SK-N-SH (cell line): Measurements from ENCODE around the gene HS3ST3A1. TPM values are rescaled to one million over a fixed set of nuclear protein-coding genes. Genes with fewer than 3 reads are reported as not detected.

ENCODE experiments used
- CTCF ChIA-PET: fragments of 300-600, 350-600 bp; formaldehyde crosslinking; extraction: SDS; loops from one replicate; lab custom pipeline; 2021; lab: Yijun Ruan, JAX
- POLR2A ChIA-PET: fragments of 350-600 bp; sonication (Branson Sonifier 250); formaldehyde crosslinking; extraction: SDS; loops from one replicate; lab custom pipeline; 2020; ENCODE audit warnings: antibody characterized with exemption, inconsistent platforms; lab: Yijun Ruan, JAX
- DNase-seq: peaks from one replicate; pipeline ENCODE4 v3.0.0; 2012
- H2AFZ ChIP-seq: fragments of 200-600 bp; sonication (generic); 2 replicates; pipeline ENCODE4 v1.8.1; 2016; ENCODE audit warnings: antibody characterized with exemption, mild to moderate bottlenecking, low read depth
- H3F3A ChIP-seq: fragments of 200-600 bp; sonication (generic); replicated peaks from 2 replicates; pipeline ENCODE3; 2016; ENCODE audit warnings: antibody characterized with exemption, mild to moderate bottlenecking; ENCODE audit not compliant: insufficient read depth
- H3K27ac ChIP-seq, 2 experiments: fragments of 200-500 bp in 1 of 2; fragments of 200-600 bp in 1 of 2; sonication (Bioruptor generic) in 1 of 2; sonication (generic), shearing (Covaris generic) in 1 of 2; 2 replicates each; pipeline versions ENCODE4 v1.5.1 to v1.6.1; 2014 to 2016; ENCODE audit warnings: low read depth in 2 of 2, inconsistent platforms in 1 of 2, low read length in 1 of 2, mild to moderate bottlenecking in 1 of 2, mixed read lengths in 1 of 2
- H3K27me3 ChIP-seq: fragments of 200-600 bp; sonication (generic), shearing (Covaris generic); 2 replicates; pipeline ENCODE4 v1.6.1; 2016; ENCODE audit warnings: mixed run types; ENCODE audit not compliant: insufficient read depth
- H3K36me3 ChIP-seq, 2 experiments: fragments of 200-500 bp in 1 of 2; fragments of 200-600 bp in 1 of 2; sonication (Bioruptor generic) in 1 of 2; sonication (generic) in 1 of 2; replicated peaks in 1 of 2; 2 replicates each; pipeline versions ENCODE3 to v1.5.1; 2014 to 2016; ENCODE audit warnings: low read length in 1 of 2, mild to moderate bottlenecking in 1 of 2; ENCODE audit not compliant: insufficient read depth in 2 of 2, control insufficient read depth in 1 of 2
- H3K4me1 ChIP-seq, 2 experiments: fragments of 200-500 bp in 1 of 2; fragments of 200-600 bp in 1 of 2; sonication (Bioruptor generic) in 1 of 2; sonication (generic), shearing (Covaris generic) in 1 of 2; 2 replicates each; pipeline versions ENCODE4 v1.5.1 to v1.6.1; 2014 to 2016; ENCODE audit warnings: low read depth in 1 of 2, low read length in 1 of 2, mixed run types in 1 of 2; ENCODE audit not compliant: insufficient read depth in 2 of 2, control insufficient read depth in 1 of 2
- H3K4me2 ChIP-seq: fragments of 200-600 bp; sonication (generic), shearing (Covaris generic); 2 replicates; pipeline ENCODE4 v1.6.1; 2017; ENCODE audit warnings: mixed run types
- H3K4me3 ChIP-seq, 2 experiments: fragments of 200-500 bp in 1 of 2; fragments of 200-600 bp in 1 of 2; sonication (Bioruptor generic) in 1 of 2; sonication (generic), shearing (Covaris generic) in 1 of 2; 2 replicates each; pipeline versions ENCODE4 v1.5.1 to v1.8.1; 2014 to 2016; ENCODE audit warnings: low read depth in 2 of 2, inconsistent platforms in 1 of 2, low read length in 1 of 2, mild to moderate bottlenecking in 1 of 2, mixed read lengths in 1 of 2, moderate library complexity in 1 of 2
- H3K79me2 ChIP-seq: fragments of 200-600 bp; sonication (generic); 2 replicates; pipeline ENCODE4 v1.8.1; 2017; ENCODE audit warnings: mild to moderate bottlenecking; ENCODE audit not compliant: insufficient read depth
- H3K9ac ChIP-seq: fragments of 200-600 bp; sonication (generic); 2 replicates; pipeline ENCODE4 v1.6.1; 2017; ENCODE audit warnings: mixed run types
- H3K9me2 ChIP-seq: fragments of 200-600 bp; sonication (generic); 2 replicates; pipeline ENCODE4 v1.6.1; 2017; ENCODE audit warnings: mixed run types
- H3K9me3 ChIP-seq: fragments of 200-600 bp; sonication (generic); 2 replicates; pipeline ENCODE4 v1.6.1; 2017; ENCODE audit warnings: mixed run types, mild to moderate bottlenecking, moderate library complexity
- H4K20me1 ChIP-seq: fragments of 200-600 bp; sonication (generic); 2 replicates; pipeline ENCODE4 v1.6.1; 2017; ENCODE audit warnings: mild to moderate bottlenecking, mixed run types; ENCODE audit not compliant: insufficient read depth
- CHD2 ChIP-seq: fragments of 150-350 bp; IDR thresholded peaks from 2 replicates; pipeline ENCODE4 v1.6.1; 2018; ENCODE audit warnings: low read length; ENCODE audit not compliant: partially characterized antibody
- ELF1 ChIP-seq: IDR thresholded peaks from 2 replicates; pipeline ENCODE4 v1.4.0; 2012
- EP300 ChIP-seq, 2 experiments: IDR thresholded peaks; 2 replicates each; pipeline versions ENCODE4 v1.4.0 to v1.6.1; 2012; ENCODE audit warnings: borderline replicate concordance in 1 of 2, low read depth in 1 of 2, low read length in 1 of 2
- FOSL2 ChIP-seq: IDR thresholded peaks from 2 replicates; pipeline ENCODE4 v1.4.0; 2012; ENCODE audit warnings: low read depth, mild to moderate bottlenecking, moderate library complexity, borderline replicate concordance
- JUND ChIP-seq: IDR thresholded peaks from 2 replicates; pipeline ENCODE4 v1.4.0; 2012
- POLR2AphosphoS5 ChIP-seq: IDR thresholded peaks from 2 replicates; pipeline ENCODE4 v1.6.1; 2012; ENCODE audit warnings: low read depth, low read length
- REST ChIP-seq: IDR thresholded peaks from 2 replicates; pipeline ENCODE4 v1.6.1; 2012; ENCODE audit warnings: mild to moderate bottlenecking, low read depth, low read length, moderate library complexity
- RFX5 ChIP-seq: IDR thresholded peaks from 2 replicates; pipeline ENCODE4 v1.6.1; 2012; ENCODE audit warnings: mild to moderate bottlenecking, improper control_type of control experiment, low read length
- SMC3 ChIP-seq: IDR thresholded peaks from 2 replicates; pipeline ENCODE4 v1.6.1; 2012; ENCODE audit warnings: low read depth, low read length, improper control_type of control experiment
- TCF12 ChIP-seq: IDR thresholded peaks from 2 replicates; pipeline ENCODE4 v1.4.0; 2012
- USF1 ChIP-seq: IDR thresholded peaks from 2 replicates; pipeline ENCODE4 v1.4.0; 2012; ENCODE audit warnings: low read depth, borderline replicate concordance
- YY1 ChIP-seq: IDR thresholded peaks from 2 replicates; pipeline ENCODE4 v1.4.0; 2012; ENCODE audit warnings: low read depth, mild to moderate bottlenecking
- WGBS: methylation state at CpG from one replicate; pipeline ENCODE4 v1.1.6; 2017; ENCODE audit warnings: low lambda C conversion rate; 5-methylcytosine and 5-hydroxymethylcytosine counted together
- polyA plus RNA-seq, 3 experiments: library from polyadenylated mRNA; depleted of rRNA; stranded (reverse); fragments of >200 nt; gene quantifications; 2 replicates each; pipeline ENCODE4 v1.2.3, GENCODE V29; 2012

HS3ST3A1 gene
- polyA plus RNA-seq, 1 of the 3 experiments (the other 2 are of a cell fraction): 22.6 TPM

GRCh38 chr17:13631529-13631928, 29.8 kb upstream of the HS3ST3A1 start:
- Histone ChIP-seq H3K79me2 (no peaks in the 10 kb centered on the region), H3K36me3 (no peaks in the 10 kb centered on the region), H3K9me3 (no peaks in the 10 kb centered on the region), H3K4me3 (no peak overlapping the region), H2AFZ (no peak overlapping the region), H4K20me1 (no peaks in the 10 kb centered on the region), H3K27me3 (peaks cover 15% of the 10 kb centered on the region; the same call in 1 of the 2 replicates), H3K4me1 (no peaks in the 10 kb centered on the region), H3K9me2 (no peaks in the 10 kb centered on the region), H3K27ac (no peak overlapping the region), H3K9ac (no peak overlapping the region), H3K4me2 (no peak overlapping the region), H3F3A (no peaks in the 10 kb centered on the region)
- ChIA-PET CTCF (no interaction called here), POLR2A (interaction anchor here (0.6 kb wide), 1 partner anchor 610 kb away, joined by 3 read pairs; no protein-coding TSS in a partner anchor)
- 18% methylated on average over 2 of the region's 2 CpGs for WGBS
- no peak for TF ChIP-seq TCF12
- no peak for TF ChIP-seq YY1
- TF ChIP-seq POLR2AphosphoS5: no peak
- no peak for TF ChIP-seq RFX5
- no peak for TF ChIP-seq CHD2
- TF ChIP-seq SMC3: no peak
- no peak for TF ChIP-seq USF1
- no peak for TF ChIP-seq ELF1
- TF ChIP-seq REST: no peak
- no peak for DNase-seq

- POLR2A ChIA-PET: no interaction called here
- Histone ChIP-seq H3K79me2 (no peaks in the 10 kb centered on the region), H3K9me3 (no peaks in the 10 kb centered on the region), H2AFZ (no peak overlapping the region), H4K20me1 (no peaks in the 10 kb centered on the region), H3K9ac (no peak overlapping the region), H3K27ac (no peak overlapping the region), H3F3A (no peaks in the 10 kb centered on the region), H3K4me3 (no peak overlapping the region), H3K4me2 (no peak overlapping the region), H3K9me2 (no peaks in the 10 kb centered on the region), H3K27me3 (peaks cover 18% of the 10 kb centered on the region; the same call in 1 of the 2 replicates), H3K4me1 (no peaks in the 10 kb centered on the region), H3K36me3 (no peaks in the 10 kb centered on the region)
- no peak for DNase-seq
- WGBS: 18% methylated on average over 1 of the region's 1 CpG
- TF ChIP-seq FOSL2 (peak; percentile 87), EP300 (IDR thresholded peaks at IDR 0.05; ENCODE audit: borderline replicate concordance in 1 of 2, low read depth in 1 of 2, low read length in 1 of 2) (no peak), JUND (peak; percentile 66), TCF12 (peak; percentile 49)
- CTCF ChIA-PET: no interaction called here
Observed at GRCh38 chr17:13626703-13627102, 25.0 kb upstream of the HS3ST3A1 start.
